IMR-90 (cell line): Measurements from ENCODE around the gene EMILIN2. TPM values are rescaled to one million over a fixed set of nuclear protein-coding genes. Genes with fewer than 3 reads are reported as not detected.
"Not testable (repeated sequence)": the region's sequence is repeated elsewhere in the genome, so short reads cannot be mapped to it uniquely, and the experiment has no call there.

Experiments used
- ATAC-seq: fragments of 200-7000 bp; cut with Tn5 transposase; 2 replicates; pipeline ENCODE4 v1.9.1; 2020; ENCODE audit warnings: low read depth, mild to moderate bottlenecking, moderate library complexity
- BruUV-seq: library from RNA; stranded (reverse); fragments of 400-500 nt; replicated peaks from 2 replicates; lab custom pipeline; 2021; lab: Mats Ljungman, UMichigan
- CTCF ChIA-PET: fragments of 300-600 bp; formaldehyde crosslinking; extraction: SDS; loops from one replicate; lab custom pipeline; 2021; ENCODE audit warnings: antibody characterized with exemption; lab: Yijun Ruan, JAX
- POLR2A ChIA-PET: fragments of 300-600 bp; sonication (Branson Sonifier 250); formaldehyde crosslinking; loops from one replicate; lab custom pipeline; 2022; ENCODE audit warnings: antibody characterized with exemption; ENCODE audit not compliant: unreplicated experiment; lab: Charles Lee
- DNase-seq: peaks from one replicate; pipeline ENCODE4 v3.0.0; 2013
- H2AFZ ChIP-seq: replicated peaks from 2 replicates; pipeline ENCODE3; 2013; ENCODE audit warnings: low read length, mild to moderate bottlenecking; ENCODE audit not compliant: poor library complexity
- H2AK5ac ChIP-seq: 2 replicates; pipeline ENCODE4 v1.6.1; 2013; ENCODE audit warnings: low read depth, low read length, inconsistent platforms
- H2AK9ac ChIP-seq: replicated peaks from 2 replicates; pipeline ENCODE3; 2013; ENCODE audit warnings: mild to moderate bottlenecking, low read depth, low read length, moderate library complexity; ENCODE audit not compliant: poor library complexity
- H2BK120ac ChIP-seq: 2 replicates; pipeline ENCODE4 v1.6.1; 2013; ENCODE audit warnings: low read depth, low read length, inconsistent platforms
- H2BK15ac ChIP-seq: 3 replicates; pipeline ENCODE4 v1.6.1; 2013; ENCODE audit warnings: low read depth, low read length, inconsistent platforms
- H2BK20ac ChIP-seq: 2 replicates; pipeline ENCODE4 v1.6.1; 2013; ENCODE audit warnings: low read depth, mild to moderate bottlenecking, inconsistent platforms, low read length, moderate library complexity
- H2BK5ac ChIP-seq: 2 replicates; pipeline ENCODE4 v1.6.1; 2013; ENCODE audit warnings: mild to moderate bottlenecking, low read depth, low read length, inconsistent platforms; ENCODE audit not compliant: poor library complexity, severe bottlenecking
- H3K14ac ChIP-seq: replicated peaks from 2 replicates; pipeline ENCODE4 v1.6.1; 2013; ENCODE audit warnings: low read depth, low read length, inconsistent platforms
- H3K18ac ChIP-seq: 2 replicates; pipeline ENCODE4 v1.6.1; 2013; ENCODE audit warnings: low read depth, low read length, control low read depth
- H3K23ac ChIP-seq: 2 replicates; pipeline ENCODE4 v1.6.1; 2013; ENCODE audit warnings: low read depth, low read length, inconsistent platforms
- H3K27ac ChIP-seq: 2 replicates; pipeline ENCODE4 v1.5.1; 2013; ENCODE audit warnings: mild to moderate bottlenecking, control low read depth, low read length; ENCODE audit not compliant: insufficient read depth
- H3K27me3 ChIP-seq: 2 replicates; pipeline ENCODE4 v1.6.1; 2013; ENCODE audit warnings: low read length; ENCODE audit not compliant: control insufficient read depth, insufficient read depth
- H3K36me3 ChIP-seq: 2 replicates; pipeline ENCODE4 v1.6.1; 2013; ENCODE audit warnings: low read length, mixed read lengths; ENCODE audit not compliant: control insufficient read depth, insufficient read depth
- H3K4ac ChIP-seq: 2 replicates; pipeline ENCODE4 v1.6.1; 2013; ENCODE audit warnings: low read depth, low read length, inconsistent platforms
- H3K4me1 ChIP-seq: 2 replicates; pipeline ENCODE4 v1.6.1; 2013; ENCODE audit warnings: low read length, mixed read lengths; ENCODE audit not compliant: control insufficient read depth, insufficient read depth
- H3K4me2 ChIP-seq: 2 replicates; pipeline ENCODE4 v1.6.1; 2013; ENCODE audit warnings: low read depth, mild to moderate bottlenecking, control low read depth, low read length, moderate library complexity
- H3K4me3 ChIP-seq: 2 replicates; pipeline ENCODE4 v1.5.1; 2013; ENCODE audit warnings: low read depth, mild to moderate bottlenecking, control low read depth, low read length, moderate library complexity; ENCODE audit not compliant: insufficient read depth
- H3K56ac ChIP-seq: 2 replicates; pipeline ENCODE4 v1.6.1; 2013; ENCODE audit warnings: low read length, inconsistent platforms; ENCODE audit not compliant: insufficient read depth; ENCODE audit errors: extremely low read depth
- H3K79me1 ChIP-seq, 2 experiments: 2 replicates each; pipeline ENCODE4 v1.6.1; 2013; ENCODE audit warnings: low read length in 2 of 2, inconsistent platforms in 1 of 2, low read depth in 1 of 2
- H3K9ac ChIP-seq: 2 replicates; pipeline ENCODE4 v1.6.1; 2013; ENCODE audit warnings: low read depth, low read length, control low read depth
- H3K9me1 ChIP-seq: 2 replicates; pipeline ENCODE4 v1.6.1; 2013; ENCODE audit warnings: low read length, inconsistent platforms; ENCODE audit not compliant: insufficient read depth
- H3K9me3 ChIP-seq: 2 replicates; pipeline ENCODE4 v1.6.1; 2013; ENCODE audit warnings: low read length; ENCODE audit not compliant: control insufficient read depth, insufficient read depth
- H4K20me1 ChIP-seq: 2 replicates; pipeline ENCODE4 v1.6.1; 2013; ENCODE audit warnings: low read length, inconsistent platforms; ENCODE audit not compliant: insufficient read depth
- H4K5ac ChIP-seq: 2 replicates; pipeline ENCODE4 v1.6.1; 2013; ENCODE audit warnings: mild to moderate bottlenecking, low read depth, low read length, control low read depth
- H4K8ac ChIP-seq, 2 experiments: 2 replicates each; pipeline ENCODE4 v1.6.1; 2013; ENCODE audit warnings: low read depth in 2 of 2, low read length in 2 of 2, control low read depth in 1 of 2, inconsistent platforms in 1 of 2
- H4K91ac ChIP-seq: 2 replicates; pipeline ENCODE4 v1.6.1; 2013; ENCODE audit warnings: low read depth, low read length, inconsistent platforms; ENCODE audit not compliant: insufficient read depth
- CEBPB ChIP-seq: IDR thresholded peaks from 2 replicates; pipeline ENCODE4 v1.6.1; 2012; ENCODE audit warnings: low read depth, low read length, improper control_type of control experiment
- FOS ChIP-seq: fragments of 150-350 bp; IDR thresholded peaks from 2 replicates; pipeline ENCODE4 v1.6.1; 2016; ENCODE audit warnings: low read depth, low read length
- MAFK ChIP-seq: IDR thresholded peaks from 2 replicates; pipeline ENCODE4 v1.6.1; 2012; ENCODE audit warnings: low read depth, low read length, improper control_type of control experiment
- MAZ ChIP-seq: IDR thresholded peaks from 2 replicates; pipeline ENCODE4 v1.6.1; 2012; ENCODE audit warnings: low read depth, mild to moderate bottlenecking, low read length, improper control_type of control experiment, moderate library complexity, borderline replicate concordance
- RAD21 ChIP-seq: IDR thresholded peaks from 2 replicates; pipeline ENCODE4 v1.6.1; 2012; ENCODE audit warnings: low read length, improper control_type of control experiment
- SMC3 ChIP-seq: fragments of 150-350 bp; IDR thresholded peaks from 2 replicates; pipeline ENCODE4 v1.6.1; 2016; ENCODE audit warnings: low read depth, mild to moderate bottlenecking, antibody characterized with exemption, low read length, moderate library complexity
- WGBS, 2 experiments: methylation state at CpG; one replicate each; pipeline versions ENCODE4 v1.1.5 to v1.1.7; 2013; ENCODE audit warnings: missing lambda C conversion rate in 2 of 2; ENCODE audit not compliant: insufficient read length in 1 of 2; ENCODE audit errors: extremely low coverage in 2 of 2; 5-methylcytosine and 5-hydroxymethylcytosine counted together
- dilution Hi-C: fragments of 300-500 bp; cut with HindIII; formaldehyde crosslinking; loops from one replicate; pipeline ENCODE4 v1.14.3; 2018; ENCODE audit warnings: low sequenced_read_pairs; ENCODE audit not compliant: unreplicated experiment
- in situ Hi-C: fragments of 300-500 bp; cut with MboI; formaldehyde crosslinking; loops from 3 replicates; pipeline ENCODE4 v1.14.3; 2019; ENCODE audit warnings: low sequenced_read_pairs, inconsistent platforms, mixed read lengths
- intact Hi-C: fragments of 100-400 bp; cut with micrococcal nuclease; formaldehyde crosslinking; loops from 2 replicates; pipeline ENCODE4 v1.10.0; 2022
- polyA plus RNA-seq, 3 experiments: library from polyadenylated mRNA; depleted of rRNA; stranded (reverse); fragments of >200 nt; gene quantifications; 2 replicates each; pipeline ENCODE4 v1.2.3, GENCODE V29; 2012; ENCODE audit warnings: low replicate concordance in 1 of 3
- total RNA-seq: library from RNA; depleted of rRNA; stranded (reverse); fragments of >200 nt; gene quantifications from 2 replicates; pipeline ENCODE4 v1.2.3, GENCODE V29; 2012

The EMILIN2 gene
- total and polyA plus RNA-seq, 2 of the 4 experiments (the other 2 are of a cell fraction), result under 0.01 to 0.14 TPM

DNA sequence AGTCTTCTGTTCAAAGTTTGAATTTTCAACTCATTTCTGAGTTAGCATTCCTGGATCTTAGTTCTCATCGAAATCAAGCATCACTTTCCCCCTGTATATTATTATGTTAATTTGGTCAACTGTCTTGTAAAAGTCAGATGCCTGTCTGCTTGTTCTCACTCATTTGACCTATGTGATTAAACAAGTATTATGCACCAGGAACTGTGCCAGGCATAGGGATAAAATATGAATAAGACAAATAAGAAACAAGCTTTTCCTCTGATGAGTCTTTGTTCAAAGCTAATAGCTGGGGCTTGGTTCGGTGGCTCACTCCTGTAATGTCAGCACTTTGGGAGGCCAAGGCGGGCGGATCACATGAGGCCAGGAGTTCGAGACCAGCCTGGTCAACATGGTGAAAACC lies 19.7 kb upstream of the EMILIN2 start:
- POLR2A ChIA-PET, result no interaction called here
- CTCF ChIA-PET, result interaction anchor here (1.0 kb wide), 1 partner anchor 61 kb away, joined by 3 read pairs; no protein-coding TSS in a partner anchor
- no peak overlapping the region for H2BK20ac ChIP-seq

GRCh38 chr18:2836118-2836517 lies 10.7 kb upstream of the EMILIN2 start:
- H3K9me1 ChIP-seq, H2BK120ac ChIP-seq, H3K4me3 ChIP-seq, DNase-seq, H3K36me3 ChIP-seq, H3K4me1 ChIP-seq, H2BK15ac ChIP-seq, H3K4ac ChIP-seq, ATAC-seq, H3K18ac ChIP-seq, in situ Hi-C loops, H2BK20ac ChIP-seq, H3K23ac ChIP-seq, H3K27ac ChIP-seq, H3K14ac ChIP-seq, H3K4me2 ChIP-seq, H2AK5ac ChIP-seq, H4K8ac ChIP-seq, H2BK5ac ChIP-seq, H4K91ac ChIP-seq, BruUV-seq, H4K5ac ChIP-seq, H2AK9ac ChIP-seq, dilution Hi-C loops, H3K56ac ChIP-seq, CTCF ChIA-PET, H4K20me1 ChIP-seq, H3K9ac ChIP-seq, H3K9me3 ChIP-seq, POLR2A ChIA-PET, H3K79me1 ChIP-seq, intact Hi-C loops, H2AFZ ChIP-seq: not testable (repeated sequence)
- no CpG with 5 or more reads among the region's 3 CpGs for WGBS, 2 experiments
- H3K27me3 ChIP-seq, result peaks cover 13% of the 10 kb centered on the region

More for the DNA sequence above, 19.7 kb upstream of the EMILIN2 start:
- Histone ChIP-seq H3K18ac (no peak overlapping the region), H3K4me3 (no peak overlapping the region), H4K91ac (no peak overlapping the region), H3K23ac (no peak overlapping the region), H3K9ac (no peak overlapping the region), H2BK15ac (no peak overlapping the region), H4K5ac (no peak overlapping the region), H3K9me3 (no peaks in the 10 kb centered on the region), H2BK120ac (no peak overlapping the region), H3K36me3 (no peaks in the 10 kb centered on the region), H3K56ac (no peak overlapping the region), H3K14ac (no peak overlapping the region), H4K20me1 (no peaks in the 10 kb centered on the region), H2AFZ (no peak overlapping the region), H3K9me1 (no peaks in the 10 kb centered on the region), H2BK5ac (no peak overlapping the region), H3K4ac (no peak overlapping the region), H3K79me1 (no peaks in the 10 kb centered on the region), H3K27me3 (peaks cover 6% of the 10 kb centered on the region), H3K4me2 (no peak overlapping the region), H2AK9ac (no peak overlapping the region), H3K4me1 (peaks cover 2% of the 10 kb centered on the region; the same call in 1 of the 2 replicates), H4K8ac (no peak overlapping the region), H2AK5ac (no peak overlapping the region), H3K27ac (no peak overlapping the region)
- ATAC-seq, result peak; percentile 24; the same call in 1 of the 2 replicates
- WGBS, 2 experiments, result no CpG with 5 or more reads among the region's 5 CpGs
- intact Hi-C loops (no loop called here), in situ Hi-C loops (no loop called here), dilution Hi-C loops (no loop called here)
- DNase-seq, result no peak
- no peak for TF ChIP-seq MAFK
- no peak for TF ChIP-seq MAZ
- TF ChIP-seq RAD21, result no peak
- no peak for TF ChIP-seq SMC3
- TF ChIP-seq FOS, result no peak
- TF ChIP-seq CEBPB, result no peak
- BruUV-seq, result no TSS peak
